ENCODE data around the gene CADPS. TPM values are rescaled to one million over a fixed set of nuclear protein-coding genes. Genes with fewer than 3 reads are reported as not detected.

CADPS gene
- total RNA-seq, 1 donor = 3.7 TPM

DNA sequence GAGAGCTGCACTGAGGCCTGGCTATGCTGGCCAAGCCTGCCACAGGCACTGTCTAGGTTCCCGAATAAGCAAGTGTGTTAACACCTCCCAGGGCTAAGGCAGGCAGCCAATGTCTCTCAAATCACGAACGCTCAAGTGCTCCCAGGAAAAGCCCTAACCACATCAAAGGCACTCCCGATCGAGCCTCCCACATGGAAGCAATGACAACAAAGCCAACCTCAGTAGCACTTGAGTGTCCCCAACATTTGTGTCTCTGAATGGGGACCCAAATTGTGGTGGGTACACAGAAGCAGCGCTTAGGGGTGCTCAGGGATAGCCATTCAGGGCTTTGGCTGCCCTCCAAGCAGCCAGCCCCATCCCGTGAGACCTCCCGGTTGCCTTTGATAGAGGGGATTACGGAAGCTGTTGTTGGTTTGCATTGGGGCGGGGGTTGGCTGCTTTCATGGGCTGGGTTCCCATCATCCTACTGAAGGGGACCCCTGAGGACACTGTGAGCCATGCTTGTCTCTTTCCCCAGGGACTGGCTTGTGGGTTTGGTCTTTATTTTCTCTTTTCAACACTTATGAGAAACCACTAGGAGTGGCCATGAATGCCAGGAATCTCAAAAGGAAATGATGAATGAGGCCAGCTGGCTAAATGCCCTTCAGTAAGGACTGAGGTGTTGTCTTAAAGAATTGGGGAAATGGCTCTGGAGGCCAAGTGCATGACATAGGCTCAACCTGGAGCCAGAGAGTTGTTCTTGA is 267.8 kb downstream of the CADPS start:
- peak; percentile 93 for DNase-seq (ENCODE audit: low read depth)
- H3K4me3 ChIP-seq (ENCODE audit: low read depth, low read length) = no peak overlapping the region
- TF ChIP-seq, protein P1, sequence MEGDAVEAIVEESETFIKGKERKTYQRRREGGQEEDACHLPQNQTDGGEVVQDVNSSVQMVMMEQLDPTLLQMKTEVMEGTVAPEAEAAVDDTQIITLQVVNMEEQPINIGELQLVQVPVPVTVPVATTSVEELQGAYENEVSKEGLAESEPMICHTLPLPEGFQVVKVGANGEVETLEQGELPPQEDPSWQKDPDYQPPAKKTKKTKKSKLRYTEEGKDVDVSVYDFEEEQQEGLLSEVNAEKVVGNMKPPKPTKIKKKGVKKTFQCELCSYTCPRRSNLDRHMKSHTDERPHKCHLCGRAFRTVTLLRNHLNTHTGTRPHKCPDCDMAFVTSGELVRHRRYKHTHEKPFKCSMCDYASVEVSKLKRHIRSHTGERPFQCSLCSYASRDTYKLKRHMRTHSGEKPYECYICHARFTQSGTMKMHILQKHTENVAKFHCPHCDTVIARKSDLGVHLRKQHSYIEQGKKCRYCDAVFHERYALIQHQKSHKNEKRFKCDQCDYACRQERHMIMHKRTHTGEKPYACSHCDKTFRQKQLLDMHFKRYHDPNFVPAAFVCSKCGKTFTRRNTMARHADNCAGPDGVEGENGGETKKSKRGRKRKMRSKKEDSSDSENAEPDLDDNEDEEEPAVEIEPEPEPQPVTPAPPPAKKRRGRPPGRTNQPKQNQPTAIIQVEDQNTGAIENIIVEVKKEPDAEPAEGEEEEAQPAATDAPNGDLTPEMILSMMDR (IDR thresholded peaks at IDR 0.05; ENCODE audit: insufficient read depth, low read length) = no peak

DNA sequence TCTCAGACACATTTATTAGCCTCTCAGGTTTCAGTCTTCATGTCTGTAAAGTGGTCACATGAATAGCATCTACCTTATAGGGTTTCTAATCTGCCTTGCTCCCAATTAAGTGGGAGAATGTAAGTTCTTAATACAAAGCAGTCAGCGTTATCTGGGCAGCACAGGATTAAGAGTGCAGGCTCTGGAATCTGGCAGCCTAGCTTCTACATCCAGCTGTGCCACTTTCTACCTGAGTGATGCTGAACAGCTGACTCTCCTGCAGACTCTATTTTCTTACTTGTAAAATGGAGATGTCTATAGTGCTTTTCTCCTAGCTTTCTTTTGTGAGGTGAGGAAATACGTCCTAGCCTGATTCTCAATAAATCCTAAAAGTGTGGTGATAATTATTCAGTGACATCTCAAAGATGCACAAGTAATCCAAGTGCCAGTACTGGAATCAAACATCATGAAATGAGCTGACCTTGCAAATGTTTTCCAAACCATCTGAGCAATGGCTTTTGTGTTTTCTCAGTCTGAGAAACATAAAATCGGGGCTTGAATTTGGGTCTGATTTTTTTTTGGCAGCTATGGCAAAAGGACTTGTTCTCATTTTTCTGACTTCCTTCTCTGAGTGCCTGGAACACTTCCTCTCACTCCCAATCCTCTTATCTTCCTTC is 269.7 kb downstream of the CADPS start:
- no peak overlapping the region for H3K4me3 ChIP-seq (ENCODE audit: low read depth, low read length)
- DNase-seq (ENCODE audit: low read depth) = no peak
- TF ChIP-seq, protein P1 (IDR thresholded peaks at IDR 0.05; ENCODE audit: insufficient read depth, low read length) = no peak

DNA sequence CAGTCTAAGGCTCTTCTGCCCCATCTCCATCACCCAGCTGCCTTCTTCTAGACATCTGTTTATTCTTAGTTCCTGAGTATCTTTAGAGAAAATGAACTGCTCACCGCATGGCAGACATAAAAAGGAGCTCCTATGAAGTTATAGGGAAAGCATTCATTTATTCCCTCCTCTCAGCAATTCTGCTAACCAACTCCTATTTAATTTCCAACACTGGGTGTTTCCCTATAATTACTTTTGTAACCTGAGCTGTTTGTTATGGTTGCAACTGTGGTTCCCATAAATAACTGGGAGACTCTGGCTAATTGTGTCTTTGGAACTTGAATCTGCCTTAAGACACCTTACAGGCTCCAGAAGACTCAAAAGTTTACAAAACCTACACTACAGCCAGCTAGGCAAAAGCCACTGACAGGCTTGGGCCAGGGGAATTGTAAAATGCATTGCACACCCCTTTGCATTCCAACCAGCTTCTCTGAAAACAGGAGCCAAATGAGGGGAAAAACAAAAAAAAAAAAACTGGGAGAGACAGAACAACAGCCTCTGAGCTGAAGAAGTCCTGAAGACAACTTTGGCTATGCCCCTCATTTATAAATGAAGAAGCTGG is 270.4 kb downstream of the CADPS start:
- DNase-seq (ENCODE audit: low read depth) = no peak
- H3K4me3 ChIP-seq (ENCODE audit: low read depth, low read length) = no peak overlapping the region
- TF ChIP-seq, protein P1 (IDR thresholded peaks at IDR 0.05; ENCODE audit: insufficient read depth, low read length) = no peak

DNA sequence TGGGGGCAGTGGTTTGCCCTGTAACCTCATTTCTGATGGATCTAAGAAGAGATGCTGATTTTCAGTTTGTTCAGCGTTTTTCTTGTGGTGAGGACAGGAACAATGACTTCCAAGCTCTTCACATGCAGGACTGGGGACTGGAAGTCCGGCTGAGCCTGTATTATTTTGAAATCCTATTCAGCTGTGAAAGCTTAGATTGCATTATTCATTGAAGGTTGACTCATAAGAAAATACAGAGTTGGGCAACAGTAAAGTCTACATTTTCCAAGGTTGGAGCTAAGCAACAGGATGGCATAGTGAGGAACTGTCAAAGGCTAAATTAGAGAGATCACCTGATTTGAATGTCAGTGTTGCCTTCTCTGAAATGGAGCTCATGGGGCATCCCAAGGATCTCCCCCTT is 270.9 kb downstream of the CADPS start:
- peak overlapping the region; percentile 31 for H3K4me3 ChIP-seq (ENCODE audit: low read depth, low read length)
- TF ChIP-seq, protein P1 (IDR thresholded peaks at IDR 0.05; ENCODE audit: insufficient read depth, low read length) = no peak
- DNase-seq (ENCODE audit: low read depth) = peak; percentile 88

DNA sequence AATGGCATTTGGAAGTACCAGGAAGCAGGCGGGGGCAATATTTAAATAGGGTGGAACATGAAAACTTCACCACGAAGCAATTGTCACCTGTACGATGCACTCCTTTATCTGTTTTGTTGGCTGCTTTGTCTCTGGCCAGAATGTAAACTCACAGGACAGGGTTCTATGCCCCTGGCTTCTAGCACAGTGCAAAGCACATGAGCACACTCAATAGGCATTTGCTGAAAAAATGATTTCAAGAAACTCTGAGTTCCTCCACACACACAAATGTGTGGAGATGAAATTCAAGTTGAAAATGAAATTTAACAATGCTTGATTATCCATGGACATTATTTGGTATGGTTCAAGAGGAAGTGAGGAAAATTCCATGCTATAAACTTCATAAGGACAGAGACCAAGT is 272.2 kb downstream of the CADPS start:
- no peak for DNase-seq (ENCODE audit: low read depth)
- no peak overlapping the region for H3K4me3 ChIP-seq (ENCODE audit: low read depth, low read length)
- TF ChIP-seq, protein P1 (IDR thresholded peaks at IDR 0.05; ENCODE audit: insufficient read depth, low read length) = no peak

DNA sequence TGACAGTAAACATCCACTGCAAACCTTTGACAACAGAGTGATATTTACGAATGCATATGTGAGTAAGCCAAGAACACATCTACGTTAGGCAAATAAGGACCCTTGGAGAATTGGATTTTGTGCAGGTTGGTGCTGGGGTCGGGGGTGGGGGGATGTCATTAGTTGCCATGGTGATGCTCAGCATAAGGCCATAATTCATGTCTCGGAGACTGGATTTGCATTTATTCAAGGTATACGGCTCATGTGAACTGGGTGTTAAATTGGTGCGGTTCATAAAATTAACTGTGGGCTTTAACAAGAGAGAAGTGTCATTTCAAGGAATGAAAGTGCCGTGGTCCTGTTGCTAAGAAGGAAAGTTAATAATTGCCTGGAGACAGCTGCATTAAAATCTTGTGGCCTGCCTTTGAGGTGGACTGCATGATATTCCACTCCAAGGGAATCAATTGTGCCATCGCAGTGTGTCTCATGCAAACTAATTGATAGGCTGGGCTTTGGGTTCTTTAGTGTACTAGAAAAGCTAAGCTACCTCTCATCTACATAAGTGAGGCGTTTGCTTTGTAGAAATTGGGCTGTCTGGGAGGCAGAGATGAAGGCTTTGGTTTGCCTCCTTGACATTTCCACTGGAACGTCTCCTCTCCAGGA is 273.0 kb downstream of the CADPS start:
- no peak for DNase-seq (ENCODE audit: low read depth)
- no peak overlapping the region for H3K4me3 ChIP-seq (ENCODE audit: low read depth, low read length)
- TF ChIP-seq, protein P1 (IDR thresholded peaks at IDR 0.05; ENCODE audit: insufficient read depth, low read length) = no peak

All from fibroblast of the aortic adventitia (primary cell).